DOHH2 (cell line): ENCODE results near the gene WDR27.

Source experiments
- H3F3A ChIP-seq: fragments of 200-600 bp; sonication (generic), shearing (Covaris generic); 2 replicates; pipeline ENCODE4 v1.6.0; 2016; ENCODE audit warnings: antibody characterized with exemption, mild to moderate bottlenecking; ENCODE audit not compliant: control insufficient read depth, insufficient read depth
- H3K27ac ChIP-seq: fragments of 200-600 bp; sonication (generic); 2 replicates; pipeline ENCODE4 v1.5.1; 2014; ENCODE audit warnings: low read depth, mild to moderate bottlenecking, low read length, moderate library complexity
- H3K27me3 ChIP-seq: fragments of 200-600 bp; sonication (generic); 2 replicates; pipeline ENCODE4 v1.6.1; 2014; ENCODE audit warnings: mild to moderate bottlenecking, low read length, mixed read lengths; ENCODE audit not compliant: control insufficient read depth
- H3K36me3 ChIP-seq: fragments of 200-600 bp; sonication (generic); 2 replicates; pipeline ENCODE4 v1.6.1; 2014; ENCODE audit warnings: mild to moderate bottlenecking, low read length, moderate library complexity, mixed read lengths; ENCODE audit not compliant: control insufficient read depth
- H3K4me1 ChIP-seq: fragments of 200-600 bp; sonication (generic); 2 replicates; pipeline ENCODE4 v1.6.1; 2014; ENCODE audit warnings: mild to moderate bottlenecking, low read length, mixed read lengths; ENCODE audit not compliant: control insufficient read depth
- H3K4me2 ChIP-seq: fragments of 200-600 bp; sonication (generic); 2 replicates; pipeline ENCODE4 v1.6.0; 2014; ENCODE audit warnings: mild to moderate bottlenecking, low read length, moderate library complexity
- H3K4me3 ChIP-seq: fragments of 200-600 bp; sonication (generic); 2 replicates; pipeline ENCODE4 v1.5.1; 2014; ENCODE audit warnings: mild to moderate bottlenecking, low read length, mixed read lengths
- H3K79me2 ChIP-seq: fragments of 200-600 bp; sonication (generic); 2 replicates; pipeline ENCODE4 v1.6.1; 2014; ENCODE audit warnings: mild to moderate bottlenecking, low read length, mixed read lengths; ENCODE audit not compliant: control insufficient read depth
- H3K9me2 ChIP-seq: fragments of 200-600 bp; sonication (generic); replicated peaks from 2 replicates; pipeline ENCODE4 v1.6.1; 2014; ENCODE audit warnings: mild to moderate bottlenecking, low read length, mixed read lengths; ENCODE audit not compliant: control insufficient read depth
- H3K9me3 ChIP-seq: fragments of 200-600 bp; sonication (generic); 2 replicates; pipeline ENCODE4 v1.6.1; 2014; ENCODE audit warnings: antibody characterized with exemption, low read length, mixed read lengths; ENCODE audit not compliant: control insufficient read depth, insufficient read depth
- H4K20me1 ChIP-seq: fragments of 200-600 bp; sonication (generic); 2 replicates; pipeline ENCODE4 v1.6.0; 2014; ENCODE audit warnings: low read depth, mild to moderate bottlenecking, antibody characterized with exemption, low read length, moderate library complexity; ENCODE audit not compliant: control insufficient read depth, insufficient read depth
- EZH2phosphoT487 ChIP-seq: fragments of 200-600 bp; sonication (generic); IDR thresholded peaks from 2 replicates; pipeline ENCODE4 v1.6.1; 2017; ENCODE audit warnings: borderline replicate concordance, mild to moderate bottlenecking, antibody characterized with exemption, low read length, moderate library complexity, mixed read lengths
- TF ChIP-seq, protein P1 (sequence below): fragments of 200-600 bp; sonication (generic); IDR thresholded peaks from one replicate; pipeline ENCODE4 v1.5.1; 2014; ENCODE audit warnings: antibody characterized with exemption, mild to moderate bottlenecking, low read depth, low read length; ENCODE audit not compliant: poor library complexity, severe bottlenecking

The WDR27 gene

DNA sequence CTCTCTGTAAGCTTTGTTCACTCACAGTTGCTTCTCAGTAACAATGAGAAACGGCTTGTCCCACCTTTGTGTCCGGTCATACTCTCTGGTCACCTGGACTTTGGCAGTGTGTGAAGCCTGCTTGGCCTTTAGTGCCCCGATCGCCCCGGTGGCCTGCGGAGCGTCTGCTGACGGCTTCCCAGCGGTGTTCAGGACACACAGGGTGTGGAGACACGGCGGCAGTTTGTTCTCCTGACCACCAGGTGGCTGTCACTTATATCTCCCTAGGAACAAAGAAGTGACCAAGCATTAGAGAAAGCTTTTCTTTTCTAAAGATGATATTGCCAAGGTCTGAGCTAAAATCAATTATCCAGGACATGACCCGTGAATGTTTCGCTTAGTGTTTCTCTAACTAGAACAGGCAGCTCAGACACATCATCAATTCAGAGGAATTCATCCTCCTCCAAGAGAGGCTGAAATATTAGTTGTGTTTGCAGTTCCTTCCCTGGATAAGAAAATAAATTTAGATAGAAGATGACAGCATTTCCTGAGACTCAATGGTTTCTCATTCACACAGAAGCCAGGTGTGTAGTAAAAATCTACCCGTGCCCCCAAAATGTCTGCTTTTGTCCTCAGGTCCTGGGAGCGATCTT, 280.8 kb downstream of the WDR27 start:
- H3K4me3 ChIP-seq, result no peak overlapping the region
- H3K79me2 ChIP-seq, result no peaks in the 10 kb centered on the region
- no peaks in the 10 kb centered on the region for H3K4me1 ChIP-seq
- H3K4me2 ChIP-seq, result no peak overlapping the region
- H4K20me1 ChIP-seq, result no peaks in the 10 kb centered on the region
- TF ChIP-seq, protein P1, sequence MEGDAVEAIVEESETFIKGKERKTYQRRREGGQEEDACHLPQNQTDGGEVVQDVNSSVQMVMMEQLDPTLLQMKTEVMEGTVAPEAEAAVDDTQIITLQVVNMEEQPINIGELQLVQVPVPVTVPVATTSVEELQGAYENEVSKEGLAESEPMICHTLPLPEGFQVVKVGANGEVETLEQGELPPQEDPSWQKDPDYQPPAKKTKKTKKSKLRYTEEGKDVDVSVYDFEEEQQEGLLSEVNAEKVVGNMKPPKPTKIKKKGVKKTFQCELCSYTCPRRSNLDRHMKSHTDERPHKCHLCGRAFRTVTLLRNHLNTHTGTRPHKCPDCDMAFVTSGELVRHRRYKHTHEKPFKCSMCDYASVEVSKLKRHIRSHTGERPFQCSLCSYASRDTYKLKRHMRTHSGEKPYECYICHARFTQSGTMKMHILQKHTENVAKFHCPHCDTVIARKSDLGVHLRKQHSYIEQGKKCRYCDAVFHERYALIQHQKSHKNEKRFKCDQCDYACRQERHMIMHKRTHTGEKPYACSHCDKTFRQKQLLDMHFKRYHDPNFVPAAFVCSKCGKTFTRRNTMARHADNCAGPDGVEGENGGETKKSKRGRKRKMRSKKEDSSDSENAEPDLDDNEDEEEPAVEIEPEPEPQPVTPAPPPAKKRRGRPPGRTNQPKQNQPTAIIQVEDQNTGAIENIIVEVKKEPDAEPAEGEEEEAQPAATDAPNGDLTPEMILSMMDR, result no peak
- TF ChIP-seq EZH2phosphoT487, result no peak
- no peak overlapping the region for H3K27ac ChIP-seq
- H3K27me3 ChIP-seq, result no peaks in the 10 kb centered on the region
- H3K9me2 ChIP-seq, result no peaks in the 10 kb centered on the region
- peaks cover 8% of the 10 kb centered on the region; the same call in 1 of the 2 replicates for H3K9me3 ChIP-seq
- H3K36me3 ChIP-seq, result no peaks in the 10 kb centered on the region
- no peaks in the 10 kb centered on the region for H3F3A ChIP-seq

DNA sequence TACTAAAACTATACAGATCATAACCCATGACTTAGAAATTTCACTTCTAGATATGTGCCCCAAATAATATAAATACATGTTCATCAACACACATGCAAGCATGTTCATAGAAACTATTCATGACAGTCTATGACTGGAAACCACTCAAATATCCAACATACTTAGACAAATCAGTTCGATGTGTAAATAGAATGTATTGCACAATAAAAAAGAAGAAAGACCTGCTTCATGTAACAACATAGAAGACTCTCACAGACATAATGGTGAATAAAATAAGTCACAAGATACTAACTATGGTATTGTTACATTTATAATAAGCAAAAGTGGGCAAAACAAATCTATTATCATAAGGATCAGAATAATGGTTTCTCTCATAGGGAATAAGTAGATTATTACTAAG, 284.7 kb downstream of the WDR27 start:
- no peaks in the 10 kb centered on the region for H3K79me2 ChIP-seq
- H3F3A ChIP-seq, result no peaks in the 10 kb centered on the region
- no peak overlapping the region for H3K27ac ChIP-seq
- H3K36me3 ChIP-seq, result no peaks in the 10 kb centered on the region
- H3K9me2 ChIP-seq, result no peaks in the 10 kb centered on the region
- H4K20me1 ChIP-seq, result no peaks in the 10 kb centered on the region
- no peaks in the 10 kb centered on the region for H3K27me3 ChIP-seq
- no peak overlapping the region for H3K4me2 ChIP-seq
- no peak overlapping the region for H3K4me3 ChIP-seq
- TF ChIP-seq, protein P1, result no peak
- no peaks in the 10 kb centered on the region for H3K4me1 ChIP-seq
- no peaks in the 10 kb centered on the region for H3K9me3 ChIP-seq

DNA sequence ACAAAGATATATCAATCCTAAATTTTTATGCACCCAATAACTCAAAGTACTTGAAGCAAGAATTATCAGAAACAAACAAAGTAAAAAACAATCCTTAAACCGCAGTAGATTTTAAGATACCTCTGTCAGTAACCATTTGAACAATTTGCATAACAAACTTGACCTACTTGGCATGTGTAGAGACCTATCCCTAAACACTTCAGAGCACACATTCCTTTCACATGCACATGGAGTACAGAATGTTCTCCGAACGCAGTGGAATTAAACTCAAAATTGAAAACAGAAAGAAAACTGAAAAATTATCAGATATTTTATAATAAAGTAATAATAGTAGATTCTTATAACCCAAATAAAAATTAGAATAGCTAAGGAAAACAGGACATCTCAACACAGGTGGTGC, 285.6 kb downstream of the WDR27 start:
- TF ChIP-seq, protein P1, result no peak
- no peak for TF ChIP-seq EZH2phosphoT487
- Histone ChIP-seq H3K9me2 (no peaks in the 10 kb centered on the region), H3K4me3 (no peak overlapping the region), H3K36me3 (no peaks in the 10 kb centered on the region), H3K4me1 (no peaks in the 10 kb centered on the region), H3K79me2 (no peaks in the 10 kb centered on the region), H4K20me1 (no peaks in the 10 kb centered on the region), H3K9me3 (no peaks in the 10 kb centered on the region), H3F3A (no peaks in the 10 kb centered on the region), H3K27ac (no peak overlapping the region), H3K27me3 (no peaks in the 10 kb centered on the region), H3K4me2 (no peak overlapping the region)
